HG03097 (cell line): Measurements from ENCODE around the gene RTP5.
"Not testable (repeated sequence)": the region's sequence is repeated elsewhere in the genome, so short reads cannot be mapped to it uniquely, and the experiment has no call there.

Source experiments
- ATAC-seq: cut with Tn5 transposase; IDR thresholded peaks from one replicate; pipeline ENCODE4 v1.9.1; 2021; ENCODE audit not compliant: unreplicated experiment, low FRiP score

Gene RTP5

DNA sequence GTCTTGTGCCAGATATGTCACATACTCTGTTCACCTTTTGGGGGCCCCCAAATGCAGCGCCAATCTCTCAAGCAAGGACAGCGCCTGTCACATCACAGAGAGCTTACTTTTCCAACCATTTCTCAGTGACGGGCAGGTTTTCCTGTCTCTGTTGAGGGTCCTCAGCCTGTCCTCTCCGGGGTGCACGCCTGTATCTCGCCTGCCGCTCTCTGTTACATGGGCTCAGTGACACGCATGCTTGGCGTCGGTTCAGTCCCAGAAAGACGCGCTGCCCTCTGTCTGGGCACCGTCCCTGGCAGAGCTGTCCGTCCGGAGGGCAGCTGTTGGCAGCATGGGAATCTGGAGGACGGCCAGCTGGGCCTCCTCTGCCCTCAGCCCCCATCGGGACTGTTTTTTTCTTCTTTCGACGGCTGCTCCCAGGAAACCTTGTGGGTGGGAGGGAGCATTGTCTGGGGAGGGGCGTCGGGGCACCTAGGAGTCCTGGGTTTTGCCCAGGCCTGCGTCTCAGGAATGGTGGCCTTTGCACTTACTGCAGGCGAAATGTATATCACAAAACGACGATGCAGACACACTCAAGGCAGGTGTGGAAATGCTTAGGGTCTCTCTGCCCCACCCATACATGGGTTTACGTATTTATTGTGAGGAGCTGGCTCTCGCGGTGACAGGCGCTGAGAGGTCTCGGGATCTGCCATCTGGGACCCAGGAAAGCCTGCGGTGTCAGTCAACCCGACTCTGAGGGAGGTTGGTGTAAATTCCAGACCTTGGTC, 30.9 kb downstream of the RTP5 start:
- ATAC-seq, result no peak

DNA sequence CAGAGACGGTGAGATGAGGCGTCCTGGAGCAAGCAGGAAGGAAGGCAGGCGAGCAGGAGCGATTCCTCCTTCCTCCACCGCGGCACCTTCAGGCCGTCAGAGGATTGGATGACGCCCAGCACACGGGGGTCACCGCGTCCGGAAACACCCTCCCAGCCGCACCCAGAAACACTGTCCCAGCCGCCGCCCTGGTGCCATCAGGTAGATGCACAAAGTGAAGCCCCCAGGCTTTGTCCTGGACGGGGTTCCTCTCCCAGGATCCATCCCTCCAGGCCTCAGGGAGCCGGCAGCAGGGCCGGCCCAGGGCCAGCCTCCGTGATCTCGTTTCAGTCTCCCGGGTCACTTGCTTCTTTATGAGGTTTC, 31.5 kb downstream of the RTP5 start:
- ATAC-seq, result no peak

DNA sequence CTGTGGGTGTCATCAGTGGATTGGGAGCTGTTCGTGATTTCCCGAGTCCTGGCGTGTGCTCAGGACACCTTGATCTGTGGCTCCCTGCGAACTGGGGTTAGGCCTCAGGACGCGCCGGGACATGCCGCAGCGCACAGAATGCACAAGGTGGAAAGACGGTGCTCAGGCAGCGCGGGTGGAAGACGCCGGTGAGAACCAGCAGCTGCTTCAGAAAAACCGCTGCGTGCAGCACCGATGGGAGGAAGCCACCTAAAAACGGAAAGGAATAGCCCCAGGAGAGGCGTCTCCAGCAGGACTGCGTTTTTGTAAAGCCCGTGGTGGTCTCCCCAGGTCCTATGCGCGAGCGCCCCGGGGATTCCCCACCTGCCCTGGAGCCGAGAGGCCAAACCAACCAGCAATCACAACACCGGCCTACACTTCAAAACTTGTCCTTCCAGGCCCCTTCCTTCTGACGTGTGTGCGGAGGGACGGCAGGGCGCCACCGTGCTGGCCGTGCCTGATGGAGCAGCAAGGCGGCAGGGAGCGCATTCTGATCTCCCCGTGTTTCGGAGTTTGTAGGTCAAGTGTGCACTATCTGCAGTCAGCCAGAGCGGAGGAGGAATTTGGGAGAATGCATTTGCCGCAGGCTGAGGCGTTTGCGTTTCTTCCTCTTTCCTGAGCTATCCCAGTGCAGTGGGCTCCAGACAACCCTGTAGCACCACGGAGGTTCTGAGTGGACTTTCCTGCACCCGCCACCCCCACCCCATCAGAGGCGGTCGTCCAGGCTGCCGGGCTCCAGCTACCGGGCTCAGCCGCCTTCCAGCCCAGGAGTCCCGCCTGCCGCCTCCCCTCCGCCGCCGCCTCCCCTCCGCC, 32.2 kb downstream of the RTP5 start:
- no peak for ATAC-seq

DNA sequence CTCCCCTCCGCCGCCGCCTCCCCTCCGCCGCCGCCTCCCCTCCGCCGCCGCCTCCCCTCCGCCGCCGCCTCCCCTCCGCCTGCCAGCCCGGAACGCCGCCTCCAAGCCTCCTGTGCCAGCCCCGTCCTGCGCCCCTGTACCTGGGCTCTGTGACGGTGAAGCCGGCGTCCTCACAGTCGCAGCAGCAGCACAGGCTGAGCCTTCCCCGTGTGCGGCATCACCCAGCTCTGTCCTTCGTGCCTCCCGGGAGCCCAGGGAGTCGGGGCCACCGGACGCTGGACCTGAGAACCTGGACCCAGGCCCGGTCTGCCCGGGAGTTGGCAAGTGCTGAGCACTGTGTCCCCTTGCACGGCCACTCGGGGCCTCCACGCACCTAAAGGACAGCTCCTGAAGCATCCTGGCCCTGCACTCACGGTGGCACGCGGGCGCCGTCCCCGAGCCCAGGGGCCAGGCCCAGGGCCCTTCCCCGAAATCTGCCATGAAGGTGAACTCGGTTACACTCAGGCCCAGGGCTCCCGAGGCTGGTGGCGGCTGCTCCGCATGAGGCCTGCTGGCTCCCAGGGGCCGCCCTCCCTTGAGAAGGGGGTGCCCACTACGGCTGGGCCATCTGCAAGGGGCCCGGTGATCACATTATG, 32.9 kb downstream of the RTP5 start:
- no peak for ATAC-seq

DNA sequence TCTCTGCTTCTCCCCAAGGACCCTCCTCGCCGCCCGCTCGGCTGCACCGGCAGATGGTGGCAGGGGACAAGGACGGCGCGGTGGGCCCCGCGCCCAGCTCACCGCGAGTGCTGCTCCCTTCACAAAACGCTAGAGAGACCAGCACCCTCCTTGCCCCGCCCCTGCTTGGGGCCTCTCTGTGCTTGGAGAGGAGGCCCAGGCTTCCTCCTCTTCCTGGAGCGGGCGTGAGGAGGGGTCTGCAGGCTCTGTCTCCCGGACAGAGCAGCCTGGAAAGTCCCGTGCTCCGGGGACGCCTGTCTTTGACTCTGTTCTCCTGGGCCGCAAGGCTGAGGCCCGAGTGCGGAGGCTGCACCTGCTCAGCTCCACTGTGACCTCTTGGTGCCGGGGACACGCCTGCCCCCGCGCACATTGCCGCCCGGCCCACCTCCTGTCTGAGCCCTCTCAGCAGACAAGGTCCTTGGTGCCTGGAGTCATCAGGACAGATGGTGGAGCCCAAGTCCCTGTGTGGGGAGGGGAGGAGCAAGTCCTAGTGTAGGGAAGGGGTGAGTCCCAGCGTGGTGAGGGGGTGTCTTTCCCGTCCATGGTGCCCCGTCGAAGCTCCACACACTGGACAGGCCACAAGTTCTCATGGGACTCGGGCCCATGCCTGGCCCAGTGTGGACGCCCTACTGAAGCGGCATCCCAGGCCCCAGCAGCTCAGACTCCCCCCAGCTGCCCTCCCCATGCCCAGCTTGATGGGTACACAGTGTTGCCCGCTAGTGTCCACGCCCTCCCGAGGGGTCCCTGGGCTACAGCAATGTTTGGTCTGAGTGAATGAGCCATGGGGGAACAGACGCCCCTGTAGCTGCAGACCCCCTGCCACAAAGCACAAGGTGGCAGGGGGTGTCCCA, 33.8 kb downstream of the RTP5 start:
- ATAC-seq, result no peak

DNA sequence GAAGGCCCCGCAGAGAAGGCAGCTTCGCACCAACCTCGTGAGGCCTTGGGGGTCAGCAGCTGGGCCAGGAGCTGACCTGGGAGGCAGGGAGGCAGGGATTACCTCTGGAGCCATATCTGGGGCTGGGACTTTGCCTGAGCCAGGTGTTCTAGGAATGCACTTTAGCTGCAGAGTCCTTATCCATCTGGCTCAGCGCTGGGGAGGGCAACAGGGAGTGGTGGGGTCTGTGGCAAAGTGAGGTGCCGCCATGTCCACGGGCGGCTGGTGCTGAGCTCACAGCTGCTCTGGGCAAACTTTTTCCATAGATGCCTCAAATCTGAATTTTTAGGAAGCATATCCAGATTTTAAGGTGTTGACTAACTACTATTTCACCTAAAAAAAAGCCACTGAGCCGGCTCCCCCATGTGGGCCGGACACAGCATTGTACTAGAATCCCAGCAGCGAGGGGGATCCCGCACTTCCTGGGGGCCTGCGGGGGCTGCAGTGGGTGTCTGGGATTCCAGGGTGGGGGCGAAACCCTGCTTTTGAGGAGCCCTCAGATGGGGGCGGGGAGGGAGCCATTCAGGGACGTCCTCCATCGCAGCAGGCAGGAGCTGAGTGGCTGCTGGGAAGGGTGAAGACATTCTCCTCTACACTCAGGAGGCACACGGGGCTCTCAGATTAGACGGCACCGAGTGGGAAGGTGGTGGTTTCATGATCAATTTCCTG, 34.6 kb downstream of the RTP5 start:
- no peak for ATAC-seq

DNA sequence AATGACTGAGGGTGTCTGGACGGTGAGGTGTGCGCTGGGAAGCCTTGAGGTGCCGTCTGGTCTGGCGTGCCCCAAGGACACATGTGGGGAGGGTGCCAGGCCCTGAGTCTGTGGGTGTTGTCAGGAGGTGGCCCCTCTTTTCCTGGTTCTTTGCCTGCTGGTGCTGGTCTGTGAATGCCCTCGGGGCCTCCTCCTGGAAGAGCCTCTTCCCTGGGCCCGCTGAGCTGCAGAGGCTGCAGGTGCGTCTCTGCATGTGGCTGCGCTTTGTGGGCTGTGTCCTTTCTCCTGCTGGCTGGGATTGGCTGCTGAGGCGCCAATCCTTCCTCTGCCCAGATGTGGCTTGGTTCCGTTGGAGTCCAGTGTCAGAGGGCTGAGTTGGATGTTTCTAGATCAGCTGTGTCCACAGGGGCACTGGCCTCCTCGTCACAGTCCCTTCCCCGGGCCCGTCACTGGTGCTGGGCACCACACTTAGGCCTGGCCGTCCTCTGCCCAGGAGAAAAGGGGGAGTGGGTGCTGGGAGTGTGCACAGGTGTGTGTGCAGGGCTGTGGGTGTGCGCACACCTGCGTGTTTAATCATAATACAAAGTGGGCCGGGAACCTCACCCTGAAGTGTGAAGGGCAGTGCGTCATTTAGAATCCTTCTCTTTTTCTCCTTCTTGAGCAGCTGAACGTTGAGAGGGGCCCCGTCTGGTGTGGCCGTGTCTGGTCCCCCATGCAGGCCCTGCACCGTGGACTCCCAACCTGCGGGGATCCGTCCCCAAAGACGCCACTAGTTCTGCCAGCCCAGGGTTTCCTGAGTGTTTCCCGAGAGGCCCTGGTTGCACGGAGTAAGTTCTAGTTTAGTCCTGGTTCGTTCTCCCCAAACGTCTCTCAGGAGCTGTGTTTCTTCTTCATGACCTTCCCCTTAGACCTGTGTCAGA, 35.5 kb downstream of the RTP5 start:
- ATAC-seq, result no peak

DNA sequence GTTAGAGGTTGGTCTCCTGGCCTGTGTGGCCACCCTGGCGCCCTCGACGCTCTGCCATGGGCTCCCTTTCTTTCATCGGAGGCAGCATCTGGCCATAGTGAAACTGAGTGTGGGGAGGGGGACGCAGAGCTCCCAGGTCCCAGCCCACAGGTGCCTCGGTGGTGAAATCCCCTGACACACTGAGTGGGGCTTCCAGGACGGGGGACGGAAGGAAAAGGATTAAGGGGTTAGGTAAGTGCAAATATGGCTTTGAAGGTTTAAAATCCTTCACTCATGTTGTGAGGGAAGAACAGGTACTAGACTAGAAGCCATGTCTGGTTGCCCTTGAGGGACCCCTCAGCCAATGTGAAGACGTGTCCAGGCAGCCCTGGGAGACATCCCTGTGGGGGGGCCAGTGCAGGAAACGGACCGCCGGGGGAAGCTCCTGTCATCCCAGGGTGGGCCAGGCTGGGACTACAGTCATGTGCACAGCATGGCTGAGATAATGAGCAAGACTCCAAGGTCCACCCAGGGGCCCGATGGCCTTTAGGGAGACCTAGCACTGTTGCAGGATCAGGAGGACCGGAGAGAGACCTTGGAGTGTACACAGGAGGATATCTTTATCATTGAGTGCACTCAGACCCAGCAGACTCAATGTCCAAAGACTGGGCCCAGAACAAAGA, 36.3 kb downstream of the RTP5 start:
- no peak for ATAC-seq

DNA sequence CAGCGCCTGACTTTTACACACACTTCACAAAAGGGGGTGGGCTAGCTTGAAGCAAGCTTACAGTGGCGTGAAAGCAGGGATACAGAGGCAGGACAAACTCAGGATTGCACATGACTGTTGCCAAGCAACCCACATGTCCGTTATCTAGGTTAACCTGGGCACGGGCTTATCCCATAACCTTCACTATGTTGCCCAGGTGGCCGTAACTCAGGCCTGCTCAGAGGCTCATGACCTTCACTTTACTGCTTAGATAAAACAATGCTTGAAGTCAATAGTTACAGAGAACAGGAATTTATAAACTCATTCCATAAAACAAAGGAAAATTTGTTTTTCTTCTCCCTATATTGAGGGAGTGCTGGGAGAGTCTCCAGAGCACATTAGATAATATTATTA, 36.8 kb downstream of the RTP5 start:
- ATAC-seq, result not testable (repeated sequence)

DNA sequence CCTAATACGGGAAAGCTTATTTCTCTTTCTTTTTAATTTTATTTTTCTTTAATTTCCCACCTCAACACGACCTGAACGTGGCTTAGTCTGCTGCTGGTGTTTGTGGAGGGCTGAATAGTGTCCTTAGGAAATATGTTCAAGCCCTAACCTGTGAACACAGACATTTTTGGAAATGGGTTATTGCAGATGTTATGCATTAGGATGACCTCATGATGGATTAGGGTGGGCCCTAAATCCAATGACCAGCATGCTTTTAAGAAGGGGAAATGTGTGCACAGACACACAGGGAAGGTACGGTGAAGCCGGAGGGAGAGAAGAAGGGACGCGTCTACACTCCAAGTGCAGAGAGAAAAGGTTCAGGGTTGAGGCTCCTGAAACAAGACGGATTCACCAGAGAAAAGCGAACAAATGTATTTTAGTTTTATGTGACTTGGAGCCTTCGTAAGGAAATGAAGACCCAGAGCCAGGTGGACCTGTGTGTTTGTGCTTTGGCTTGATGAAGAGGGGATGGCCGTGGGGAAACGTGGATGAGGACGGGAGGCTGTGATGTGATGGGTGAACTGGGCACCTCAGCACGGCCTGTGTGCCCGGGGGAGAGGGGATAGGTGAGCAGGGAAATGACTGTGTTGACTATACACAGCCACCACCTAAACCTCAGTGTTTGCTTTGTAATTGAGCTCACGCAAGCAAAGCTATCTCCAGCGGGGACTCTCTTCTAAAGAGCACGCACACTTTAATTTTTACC, 37.5 kb downstream of the RTP5 start:
- ATAC-seq, result no peak

DNA sequence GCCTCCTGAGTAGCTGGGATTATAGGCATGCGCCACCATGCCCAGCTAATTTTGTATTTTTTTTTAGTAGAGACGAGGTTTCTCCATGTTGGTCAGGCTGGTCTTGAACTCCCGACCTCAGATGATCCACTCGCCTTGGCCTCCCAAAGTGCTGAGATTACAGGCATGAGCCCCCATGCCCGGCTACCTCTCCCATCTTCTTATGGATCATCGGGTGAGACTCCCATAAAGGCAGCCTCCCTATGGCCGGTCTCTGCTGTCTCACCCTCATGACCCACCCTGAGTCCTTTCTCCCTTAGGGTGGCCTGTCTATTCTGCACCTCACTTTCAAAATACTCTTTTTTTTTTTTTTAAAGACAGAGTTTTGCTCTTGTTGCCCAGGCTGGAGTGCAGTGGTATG, 38.3 kb downstream of the RTP5 start:
- not testable (repeated sequence) for ATAC-seq

DNA sequence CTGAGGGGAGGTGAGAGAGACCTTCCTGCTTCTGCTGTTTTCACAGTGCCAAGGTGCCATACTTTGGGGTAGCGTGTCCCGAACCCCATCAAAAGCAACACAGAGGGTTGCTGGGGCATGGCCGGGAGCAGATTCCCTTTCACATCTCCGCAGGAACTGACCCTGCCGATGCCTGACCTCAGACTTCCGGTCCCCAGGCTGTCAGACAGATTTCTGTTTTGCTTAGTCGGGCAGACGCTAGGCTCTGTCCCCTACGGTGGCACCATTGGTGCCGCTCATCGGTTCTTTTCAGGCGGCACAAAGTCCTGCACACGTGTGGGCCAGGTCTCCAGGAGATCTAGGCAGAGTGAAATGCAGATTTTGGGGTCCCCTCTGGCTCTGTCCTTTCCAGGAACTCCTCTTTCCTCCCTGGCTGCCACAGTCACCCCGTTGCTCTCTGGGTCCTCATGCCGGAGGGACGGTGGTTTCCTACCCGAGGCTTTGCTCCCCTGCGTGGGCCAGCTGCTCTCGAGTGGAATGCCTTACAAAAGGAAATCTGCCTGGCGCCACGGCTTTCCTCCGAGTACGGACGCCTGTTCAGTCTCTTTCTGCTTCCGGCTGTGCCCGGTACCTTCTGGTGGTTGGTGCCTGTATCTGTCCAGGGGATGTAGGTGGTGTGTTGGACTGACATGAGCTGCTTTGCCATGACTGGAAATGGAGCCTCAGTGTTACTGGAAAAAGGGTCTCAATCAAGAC, 39.3 kb downstream of the RTP5 start:
- no peak for ATAC-seq

DNA sequence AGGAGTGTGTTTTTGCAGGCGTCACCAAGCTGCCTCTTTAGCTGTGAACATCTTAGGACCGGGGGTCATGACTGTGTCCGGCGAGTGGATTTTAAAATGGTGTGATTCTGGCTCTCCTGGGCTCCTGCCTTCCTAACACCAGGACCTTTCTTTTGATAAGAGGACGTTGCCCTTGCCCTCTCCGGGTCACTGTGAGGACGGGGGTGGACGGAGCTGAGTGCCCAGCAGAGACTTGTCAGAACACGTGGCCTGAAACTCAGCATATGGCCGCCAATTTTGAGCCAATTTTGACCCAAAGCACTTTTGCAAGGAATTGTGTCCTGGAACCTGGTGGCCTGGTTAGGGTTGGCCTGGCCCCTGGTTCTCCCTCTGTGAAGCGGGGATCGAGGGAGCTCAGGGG, 40.2 kb downstream of the RTP5 start:
- no peak for ATAC-seq

DNA sequence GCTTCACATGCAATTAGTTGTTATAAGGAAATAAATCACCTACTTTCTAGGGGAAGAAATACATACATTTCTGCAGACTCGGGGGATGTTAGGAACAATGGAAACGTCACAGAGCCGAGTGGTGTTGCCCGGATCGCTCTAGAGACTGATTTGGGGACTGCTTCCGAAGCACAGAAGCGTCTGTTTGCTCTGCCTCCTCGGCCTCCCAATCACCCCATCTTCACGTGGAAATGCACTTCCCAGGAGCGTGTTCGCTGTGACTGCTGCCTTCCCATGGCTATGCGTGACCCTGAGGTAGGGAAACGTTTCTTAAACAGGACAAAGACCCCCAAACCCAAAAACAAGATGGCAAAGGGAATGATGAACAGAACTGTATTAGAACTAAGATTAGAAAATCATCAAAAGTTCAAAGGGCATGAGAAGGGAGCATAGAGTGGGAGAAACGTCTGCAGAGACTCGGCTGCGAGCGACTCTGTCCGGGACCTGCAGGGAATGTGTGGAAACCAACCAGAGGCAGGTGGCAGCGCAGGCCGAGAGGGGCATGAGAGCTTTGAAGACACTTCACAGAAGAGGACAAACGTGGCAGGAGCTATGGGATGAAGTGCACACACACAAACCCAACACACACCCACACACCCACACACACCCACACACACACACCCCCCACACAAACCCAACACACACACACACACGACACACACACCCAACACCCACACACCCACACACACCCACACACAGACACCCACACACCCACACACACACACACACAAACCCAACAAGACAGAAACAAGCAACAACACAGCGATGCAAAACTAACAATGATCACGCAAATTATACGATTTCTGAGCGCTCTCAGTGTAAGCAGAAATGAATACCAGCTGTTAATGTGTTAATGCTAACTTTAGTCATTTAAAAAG, 41.3 kb downstream of the RTP5 start:
- ATAC-seq, result no peak

DNA sequence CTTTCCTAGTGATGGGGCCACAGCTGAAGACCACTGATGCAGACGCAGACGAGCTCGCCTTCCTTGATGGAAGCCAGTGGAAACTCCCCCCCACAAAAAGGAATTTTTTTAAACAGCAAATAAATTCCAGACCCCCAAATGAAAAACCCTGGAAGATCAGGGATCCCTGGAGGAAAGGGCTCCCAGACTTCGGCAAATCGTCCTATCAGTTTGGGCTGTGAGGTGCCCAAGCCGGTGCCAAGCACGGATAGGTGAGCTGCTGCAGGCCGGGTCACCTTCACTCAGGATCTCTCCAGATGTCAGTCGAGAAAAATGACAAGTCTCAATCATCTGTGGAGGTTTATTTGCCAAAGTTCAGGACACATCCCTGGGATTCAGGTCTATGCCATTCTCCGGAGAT, 42.0 kb downstream of the RTP5 start:
- ATAC-seq, result no peak

DNA sequence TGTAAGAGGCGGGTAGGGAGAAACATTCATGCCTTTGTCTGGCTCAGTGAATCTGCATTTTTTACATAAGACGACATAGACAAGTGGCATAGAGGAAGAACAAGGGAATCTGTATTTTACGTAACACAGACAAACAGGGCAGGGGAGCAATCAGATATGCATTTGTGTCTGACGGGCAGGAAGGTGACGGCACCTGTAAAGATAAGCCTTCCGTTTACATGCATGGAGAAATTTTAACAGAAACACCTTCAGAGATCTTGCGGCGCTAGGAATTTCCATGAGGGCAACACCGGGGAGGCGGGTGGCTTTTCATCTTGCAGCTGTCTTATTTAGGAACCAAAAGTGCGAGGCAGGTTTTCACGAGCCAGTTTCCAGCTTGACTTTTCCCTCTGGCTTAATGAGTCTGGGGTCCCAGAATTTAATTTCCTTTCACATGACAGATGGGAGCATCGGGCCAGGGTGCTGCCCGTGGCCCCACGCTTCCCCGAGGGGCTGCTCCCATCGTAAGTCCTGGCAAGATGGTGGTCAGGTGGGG, 42.6 kb downstream of the RTP5 start:
- no peak for ATAC-seq
